AG04449 (cell line): ENCODE measurements around the gene PPP1R12C.

ENCODE experiments used
- CTCF ChIA-PET: fragments of 350-600 bp; formaldehyde crosslinking; extraction: SDS; loops from one replicate; lab custom pipeline; 2021; ENCODE audit warnings: antibody characterized with exemption; lab: Yijun Ruan, JAX
- POLR2A ChIA-PET: fragments of 400-600, 350-600 bp; formaldehyde crosslinking; extraction: SDS; loops from one replicate; lab custom pipeline; 2020; ENCODE audit warnings: antibody characterized with exemption, inconsistent platforms; lab: Yijun Ruan, JAX
- DNase-seq: peaks from one replicate; pipeline ENCODE4 v3.0.0-alpha.2; 2010; ENCODE audit warnings: low read depth, low spot score
- H3K4me3 ChIP-seq: 2 replicates; pipeline ENCODE4 v1.5.1; 2011; ENCODE audit warnings: low read depth, mild to moderate bottlenecking, control low read depth, low read length
- CTCF ChIP-seq: IDR thresholded peaks from one replicate; pipeline ENCODE4 v1.5.1; 2011; ENCODE audit warnings: mild to moderate bottlenecking, moderate library complexity, low read length, control low read depth, inconsistent platforms; ENCODE audit not compliant: insufficient read depth; ENCODE audit errors: missing control alignments

The PPP1R12C gene

GRCh38 chr19:55086730-55087541, 30.5 kb downstream of the PPP1R12C start:
- TF ChIP-seq CTCF = no peak
- DNase-seq = peak; percentile 34
- ChIA-PET CTCF (interaction anchor here (1.0 to 4.1 kb wide), 6 partner anchors 13 to 65 kb away, joined by 3 to 43 read pairs (median 19); partner anchors contain the start of gene EPS8L1), POLR2A (interaction anchor here (0.9 kb wide), 1 partner anchor 321 kb away, joined by 3 read pairs; the partner anchor contains the start of gene UBE2S)
- peak overlapping the region; percentile 64 for H3K4me3 ChIP-seq

GRCh38 chr19:55085923-55086715, 31.3 kb downstream of the PPP1R12C start:
- CTCF ChIA-PET = interaction anchor here (0.7 to 4.1 kb wide), 6 partner anchors 10 to 413 kb away, joined by 3 to 18 read pairs (median 3); no protein-coding TSS in a partner anchor

GRCh38 chr19:55084416-55084815, 33.0 kb downstream of the PPP1R12C start:
- POLR2A ChIA-PET = no interaction called here
- CTCF ChIA-PET = interaction anchor here (0.6 kb wide), 1 partner anchor 76 kb away, joined by 4 read pairs; no protein-coding TSS in a partner anchor
- H3K4me3 ChIP-seq = no peak overlapping the region
- no peak for DNase-seq
- TF ChIP-seq CTCF = no peak

More at GRCh38 chr19:55085923-55086715, 31.3 kb downstream of the PPP1R12C start:
- no peak for TF ChIP-seq CTCF
- DNase-seq = no peak
- H3K4me3 ChIP-seq = peak overlapping the region; percentile 64
- POLR2A ChIA-PET = interaction anchor here (0.6 to 0.9 kb wide), 2 partner anchors 321 to 322 kb away, joined by 3 read pairs; partner anchors contain the start of gene UBE2S

GRCh38 chr19:55083004-55083850, 34.2 kb downstream of the PPP1R12C start:
- DNase-seq = no peak
- POLR2A ChIA-PET = no interaction called here
- TF ChIP-seq CTCF = no peak
- no peak overlapping the region for H3K4me3 ChIP-seq
- CTCF ChIA-PET = no interaction called here

- POLR2A ChIA-PET = no interaction called here
- no peak overlapping the region for H3K4me3 ChIP-seq
Observed at GRCh38 chr19:55082020-55082851, 35.2 kb downstream of the PPP1R12C start.

More at GRCh38 chr19:55082020-55082851, 35.2 kb downstream of the PPP1R12C start:
- no peak for DNase-seq
- CTCF ChIA-PET = no interaction called here
- TF ChIP-seq CTCF = no peak
